Measurements from ENCODE around the gene ZNF718. TPM values are rescaled to one million over a fixed set of nuclear protein-coding genes. Genes with fewer than 3 reads are reported as not detected.

ZNF718 gene
- polyA plus RNA-seq, 3 donors, result 1.9 to 2.8 (median 2.7) TPM

GRCh38 chr4:138935-139334 is 14.6 kb downstream of the ZNF718 start:
- H2AFZ ChIP-seq (ENCODE audit: insufficient read depth, low read depth, low read length, poor library complexity, severe bottlenecking), result no peak overlapping the region
- Mint-ChIP-seq H3K27me3 (ENCODE audit: low read depth in 3 of 3) (peaks cover 0 to under 1% (median 0%) of the 10 kb centered on the region in 3 donors), H3K4me3 (no peak overlapping the region), H3K9me3 (peaks cover 47 to 88% (median 75%) of the 10 kb centered on the region in 7 donors), H3K4me1 (peaks cover 2% of the 10 kb centered on the region), H3K27ac (no peak overlapping the region), H3K36me3 (peaks cover 65 to 86% of the 10 kb centered on the region in 2 donors)
- no peaks in the 10 kb centered on the region for H3K4me1 ChIP-seq (ENCODE audit: control insufficient read depth in 1 of 2, insufficient read depth in 2 of 2, low read length in 2 of 2)
- no peak for DNase-seq
- no CpG with 5 or more reads among the region's 3 CpGs for WGBS (ENCODE audit: insufficient coverage)
- H3K27ac ChIP-seq (ENCODE audit: low read depth in 1 of 2, low read length in 2 of 2), result no peak overlapping the region
- intact Hi-C loops (cut with micrococcal nuclease), result no loop called here
- TF ChIP-seq CTCF (IDR thresholded peaks at IDR 0.05), result no peak
- no peak overlapping the region for H3K9ac ChIP-seq (ENCODE audit: insufficient read depth, low read length, poor library complexity, severe bottlenecking)
- H4K20me1 ChIP-seq (ENCODE audit: insufficient read depth, low read length), result no peaks in the 10 kb centered on the region
- H3K27me3 ChIP-seq (ENCODE audit: control insufficient read depth in 2 of 2, insufficient read depth in 2 of 2, low read length in 2 of 2), result no peaks in the 10 kb centered on the region
- H3K4me3 ChIP-seq (replicated peaks in 1 of 3; ENCODE audit: low read depth in 2 of 3, low read length in 3 of 3), result peak overlapping the region in 1 of 3 experiments; percentile 3
- no peak overlapping the region for H3K4me2 ChIP-seq (replicated peaks; ENCODE audit: extremely low read depth, low read length, poor library complexity, severe bottlenecking)
- peaks cover 83% of the 10 kb centered on the region for H3K79me2 ChIP-seq (ENCODE audit: insufficient read depth, low read length)
- H3K9me3 ChIP-seq (replicated peaks in 1 of 2; ENCODE audit: control insufficient read depth in 1 of 2, insufficient read depth in 1 of 2, low read length in 2 of 2), result peaks cover 56 to 100% of the 10 kb centered on the region in 2 donors
- peaks cover 50 to 100% of the 10 kb centered on the region in 2 donors for H3K36me3 ChIP-seq (replicated peaks in 1 of 2; ENCODE audit: control insufficient read depth in 1 of 2, insufficient read depth in 2 of 2, low read length in 2 of 2)

GRCh38 chr4:139691-140090 is 15.4 kb downstream of the ZNF718 start:
- no peak for DNase-seq
- Histone ChIP-seq H3K27ac (ENCODE audit: low read depth in 1 of 2, low read length in 2 of 2) (no peak overlapping the region), H3K4me2 (replicated peaks; ENCODE audit: extremely low read depth, low read length, poor library complexity, severe bottlenecking) (no peak overlapping the region), H2AFZ (ENCODE audit: insufficient read depth, low read depth, low read length, poor library complexity, severe bottlenecking) (no peak overlapping the region), H3K9me3 (replicated peaks in 1 of 2; ENCODE audit: control insufficient read depth in 1 of 2, insufficient read depth in 1 of 2, low read length in 2 of 2) (peaks cover 53 to 100% of the 10 kb centered on the region in 2 donors), H4K20me1 (ENCODE audit: insufficient read depth, low read length) (no peaks in the 10 kb centered on the region), H3K4me1 (ENCODE audit: control insufficient read depth in 1 of 2, insufficient read depth in 2 of 2, low read length in 2 of 2) (no peaks in the 10 kb centered on the region), H3K79me2 (ENCODE audit: insufficient read depth, low read length) (peaks cover 80% of the 10 kb centered on the region), H3K27me3 (ENCODE audit: control insufficient read depth in 2 of 2, insufficient read depth in 2 of 2, low read length in 2 of 2) (no peaks in the 10 kb centered on the region), H3K36me3 (replicated peaks in 1 of 2; ENCODE audit: control insufficient read depth in 1 of 2, insufficient read depth in 2 of 2, low read length in 2 of 2) (peaks cover 43 to 100% of the 10 kb centered on the region in 2 donors), H3K9ac (ENCODE audit: insufficient read depth, low read length, poor library complexity, severe bottlenecking) (no peak overlapping the region), H3K4me3 (replicated peaks in 1 of 3; ENCODE audit: low read depth in 2 of 3, low read length in 3 of 3) (peak overlapping the region in 1 of 3 experiments; percentile 33)
- Mint-ChIP-seq H3K36me3 (peaks cover 66 to 85% of the 10 kb centered on the region in 2 donors), H3K4me1 (peaks cover 2% of the 10 kb centered on the region), H3K9me3 (peaks cover 49 to 89% (median 75%) of the 10 kb centered on the region in 7 donors), H3K27me3 (ENCODE audit: low read depth in 3 of 3) (peaks cover 0 to 1% (median 0%) of the 10 kb centered on the region in 3 donors), H3K4me3 (no peak overlapping the region), H3K27ac (peak overlapping the region in 1 of 7 donors; percentile 3)
- 100% methylated on average over 5 of the region's 8 CpGs for WGBS (ENCODE audit: insufficient coverage)
- no peak for TF ChIP-seq CTCF (IDR thresholded peaks at IDR 0.05)
- intact Hi-C loops (cut with micrococcal nuclease), result no loop called here
